Right lobe of liver (tissue), 6 donors: ENCODE data around the gene HYOU1. TPM values are rescaled to one million over a fixed set of nuclear protein-coding genes. Genes with fewer than 3 reads are reported as not detected.
"Not testable (repeated sequence)": the region's sequence is repeated elsewhere in the genome, so short reads cannot be mapped to it uniquely, and the experiment has no call there.

Experiments
- ATAC-seq, 4 donors: fragments of 200-7000 bp; cut with Tn5 transposase; one replicate each; pipeline ENCODE4 v1.9.1; 2020; ENCODE audit warnings: mild to moderate bottlenecking in 4 of 4, moderate library complexity in 4 of 4
- DNase-seq, 3 donors: peaks; one replicate each; pipeline ENCODE4 v3.0.0-alpha.2; 2020
- H3K27ac ChIP-seq, 3 donors: fragments of 200-600 bp; one replicate each; pipeline ENCODE4 v1.8.0; 2022
- H3K27me3 ChIP-seq, 2 donors: fragments of 200-600 bp; one replicate each; pipeline ENCODE4 v1.8.0; 2022
- H3K36me3 ChIP-seq, 4 donors: fragments of 200-600 bp; sonication (generic) in 1 of 4; one replicate each; pipeline versions ENCODE4 v1.5.1 to v1.8.0; 2017 to 2022; ENCODE audit warnings: control low read depth in 1 of 4
- H3K4me1 ChIP-seq, 4 donors: fragments of 200-600 bp; sonication (generic) in 1 of 4; one replicate each; pipeline versions ENCODE4 v1.5.1 to v1.8.0; 2017 to 2022; ENCODE audit warnings: control low read depth in 1 of 4
- H3K4me3 ChIP-seq, 3 donors: fragments of 200-600 bp; one replicate each; pipeline ENCODE4 v1.8.0; 2022
- H3K9me3 ChIP-seq, 4 donors: fragments of 200-600 bp; sonication (generic) in 1 of 4; one replicate each; pipeline versions ENCODE4 v1.5.1 to v1.8.0; 2017 to 2022; ENCODE audit warnings: control low read depth in 1 of 4
- CTCF ChIP-seq, 4 donors: fragments of 200-600 bp in 3 of 4; fragments of 450-650 bp in 1 of 4; IDR thresholded peaks; one replicate each; pipeline versions ENCODE4 v1.5.1 to v1.8.0; 2016 to 2022; ENCODE audit warnings: antibody characterized with exemption in 4 of 4, mild to moderate bottlenecking in 2 of 4
- POLR2A ChIP-seq: fragments of 450-650 bp; IDR thresholded peaks from one replicate; pipeline ENCODE4 v1.6.1; 2017; ENCODE audit warnings: antibody characterized with exemption, mild to moderate bottlenecking
- WGBS: methylation state at CpG from one replicate; pipeline ENCODE4 v1.1.6; 2018; ENCODE audit warnings: low coverage, low lambda C conversion rate; ENCODE audit not compliant: insufficient coverage; ENCODE audit errors: missing lambda C conversion rate; 5-methylcytosine and 5-hydroxymethylcytosine counted together
- intact Hi-C, 2 donors: fragments of 100-400 bp; cut with DNase I; formaldehyde crosslinking; loops; one replicate each; pipeline versions ENCODE4 v1.11.2 to v1.14.1; 2022
- long read RNA-seq: library from polyadenylated mRNA; unstranded; transcript quantifications from one replicate; pipeline ENCODE4 v2.0.0, GENCODE V29; 2019
- total RNA-seq, 6 experiments: library from RNA; depleted of rRNA in 2 of 6; stranded (reverse); fragments of >200 nt in 2 of 6; fragmentation: NEBNext Ultra II Directional in 3 of 6; extraction: Animal tissue kit (Norgen Biotek cat#: 25700) in 3 of 6; gene quantifications; one replicate each; pipeline versions ENCODE4 v1.1.0 to v1.2.4, GENCODE V29; 2016 to 2023
- donor health status: DM: no; HTN: yes; CAD: no.
- donor health status: DM: no; HTN: no; CAD: no.
- donor health status: DM: no; HTN: no; CAD: no.
- donor health status: DM: no; HTN: yes; CAD: no.
- donor health status: DM: no; HTN: yes; CAD: no.

The HYOU1 gene
- total RNA-seq, result 100 to 1,000 TPM; 107 to 202 (median 171) TPM
- long read RNA-seq, full-length matches to known transcripts, result 1 of 7 reads
- long read RNA-seq, partial matches to known transcripts, result 4 of 7 reads
- long read RNA-seq, other reads (novel, unspliced or antisense), result 2 of 7 reads

DNA sequence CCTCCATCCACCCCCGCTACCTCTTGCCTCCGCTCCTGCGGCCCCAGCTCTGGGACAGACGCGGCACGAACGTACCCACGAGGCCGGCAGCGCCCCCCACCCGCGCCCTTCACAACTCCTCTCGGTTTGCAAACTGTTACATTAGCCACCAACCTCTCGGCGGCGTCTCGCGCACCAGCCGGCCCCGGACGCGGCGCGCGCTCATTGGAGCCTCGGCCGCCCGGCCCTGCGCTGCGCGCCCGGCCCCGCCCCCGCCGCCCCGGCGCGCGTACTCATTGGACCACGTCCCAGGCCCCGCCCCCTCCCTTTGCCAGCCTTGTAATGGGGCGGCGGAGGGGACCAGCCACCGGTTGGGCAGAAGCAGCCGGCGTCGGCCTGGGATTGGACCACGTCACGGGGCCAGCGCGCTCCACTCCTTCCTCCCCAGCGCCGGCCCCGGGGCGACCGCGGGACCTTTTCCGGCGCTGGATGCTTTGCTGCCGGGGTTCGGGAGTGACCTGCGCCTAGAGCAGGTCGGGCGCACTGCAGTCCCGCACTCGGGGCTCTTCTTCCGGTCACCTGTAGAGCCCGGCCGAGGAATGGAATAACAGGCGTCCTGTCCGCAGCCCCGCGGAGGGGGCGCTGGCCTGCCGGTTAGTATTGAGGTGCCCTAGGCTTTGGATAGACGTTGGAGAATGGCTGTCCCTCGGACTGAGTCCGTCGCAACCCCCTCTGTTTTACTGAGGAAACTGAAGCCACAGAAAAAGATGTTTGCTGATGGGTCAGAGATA is at the start of gene HYOU1:
Gene HYOU1 (minus strand): TSS at position 206 of the 770 bp plus-strand sequence. CDS start 1,045 bp downstream, outside the sequence.
- peak within 1 kb of the TSS; percentile 58 to 83 (median 79) for H3K27ac ChIP-seq
- no peaks in the 10 kb centered on the region for H3K9me3 ChIP-seq
- ATAC-seq (peak; percentile 96 to 98 (median 96)), DNase-seq (peak; percentile 99)
- H3K27me3 ChIP-seq, result no peaks in the 10 kb centered on the region
- 0% methylated on average over 10 of the region's 79 CpGs for WGBS
- peaks cover 10 to 30% (median 19%) of the 10 kb centered on the region in 4 donors for H3K36me3 ChIP-seq
- TF ChIP-seq CTCF (IDR thresholded peaks at IDR 0.05) (peak in 3 of 4 donors; percentile 16 to 24 (median 24)), POLR2A (peak; percentile 92)
- intact Hi-C loops, result no loop called here
- H3K4me1 ChIP-seq, result peaks cover 0 to 19% (median 3%) of the 10 kb centered on the region in 4 donors
- peak within 1 kb of the TSS; percentile 95 to 99 (median 98) for H3K4me3 ChIP-seq

- H3K27ac ChIP-seq, result no peak overlapping the region
- 52% methylated on average over 4 of the region's 4 CpGs for WGBS
- no peaks in the 10 kb centered on the region for H3K27me3 ChIP-seq
- TF ChIP-seq CTCF (IDR thresholded peaks at IDR 0.05) (peak in 2 of 4 donors; percentile 13 to 16), POLR2A (no peak)
- H3K4me1 ChIP-seq, result peaks cover 0 to 23% (median 6%) of the 10 kb centered on the region in 4 donors
- no peak overlapping the region for H3K4me3 ChIP-seq
- intact Hi-C loops, result no loop called here
- H3K9me3 ChIP-seq, result no peaks in the 10 kb centered on the region
- ATAC-seq, result no peak
- DNase-seq, result no peak
- H3K36me3 ChIP-seq, result no peaks in the 10 kb centered on the region
Observed at GRCh38 chr11:119103793-119104192, 46.8 kb upstream of the HYOU1 start.

DNA sequence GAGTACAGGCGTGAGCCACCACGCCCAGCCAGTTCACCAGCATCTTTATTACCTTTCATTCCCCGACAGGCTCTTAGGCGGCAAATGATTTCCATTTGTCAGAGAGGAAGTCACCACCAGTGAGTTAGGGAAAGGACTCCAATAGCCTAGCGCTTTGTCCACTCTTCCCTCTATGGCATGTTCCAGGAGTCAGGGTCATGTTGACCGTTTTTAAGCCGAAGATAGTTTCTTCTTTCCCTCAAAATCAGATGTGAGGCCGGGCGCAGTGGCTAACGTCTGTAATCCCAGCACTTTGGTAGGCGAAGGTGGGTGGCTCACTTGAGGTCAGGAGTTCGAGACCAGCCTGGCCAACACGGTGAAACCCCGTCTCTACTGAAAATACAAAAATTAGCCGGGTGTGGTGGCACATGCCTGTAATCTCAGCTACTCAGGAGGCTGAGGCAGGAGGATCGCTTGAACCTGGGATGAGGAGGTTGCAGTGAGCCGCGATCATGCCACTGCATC is 46.2 kb upstream of the HYOU1 start:
- not testable (repeated sequence) for ATAC-seq

DNA sequence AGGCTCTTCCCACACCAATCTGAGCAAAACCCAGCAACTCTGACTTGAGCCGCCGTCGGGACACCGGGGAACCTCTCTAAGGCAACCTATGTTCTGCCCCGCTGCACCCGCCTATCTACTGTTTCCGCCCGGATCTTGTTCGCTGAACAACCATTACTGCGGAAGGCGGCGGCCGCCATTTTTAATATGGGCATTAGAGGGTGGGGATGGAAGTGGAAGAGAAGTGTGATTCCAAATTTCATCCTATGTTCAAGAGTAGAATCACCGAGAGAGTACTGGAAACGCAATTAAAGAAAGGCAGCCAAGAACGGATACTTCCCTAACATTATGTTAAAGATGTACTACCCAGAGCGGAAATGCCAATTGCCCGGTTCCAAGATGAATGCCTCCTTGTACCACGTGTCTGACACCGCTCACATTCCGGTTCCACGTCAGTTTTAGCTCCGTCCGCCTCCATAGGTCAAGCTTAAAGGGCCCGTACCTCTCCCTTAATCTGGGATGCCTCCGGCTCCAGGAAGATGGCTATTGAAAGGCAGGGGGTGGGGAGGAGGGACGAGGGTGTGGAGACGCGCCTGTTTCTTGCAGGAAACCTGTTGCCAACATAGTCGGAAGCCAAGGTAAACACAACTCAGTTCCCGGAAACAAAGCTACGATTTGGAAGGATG is 44.9 kb upstream of the HYOU1 start, which contains the start of gene DPAGT1:
Gene DPAGT1 (minus strand): TSS at position 95 of the 665 bp plus-strand sequence. CDS start 198 bp downstream, outside the sequence.
- Histone ChIP-seq H3K27ac (peak within 1 kb of the TSS; percentile 75 to 88 (median 77)), H3K4me1 (peaks cover 0 to 13% (median 3%) of the 10 kb centered on the region in 4 donors), H3K36me3 (peaks cover 0 to 17% (median 9%) of the 10 kb centered on the region in 4 donors), H3K27me3 (no peaks in the 10 kb centered on the region), H3K4me3 (peak within 1 kb of the TSS; percentile 73 to 95 (median 88)), H3K9me3 (no peaks in the 10 kb centered on the region)
- DNase-seq, result peak; percentile 85 to 92 (median 88)
- WGBS, result under 1% methylated on average over 27 of the region's 32 CpGs
- TF ChIP-seq POLR2A, result peak; percentile 6
- TF ChIP-seq CTCF (IDR thresholded peaks at IDR 0.05), result no peak
- ATAC-seq, result peak; percentile 86 to 94 (median 92)
- intact Hi-C loops, result no loop called here

More for the DNA sequence above, 46.2 kb upstream of the HYOU1 start:
- H3K27ac ChIP-seq, result peak overlapping the region; percentile 75 to 88 (median 77)
- DNase-seq, intact Hi-C loops, H3K9me3 ChIP-seq, H3K36me3 ChIP-seq, H3K27me3 ChIP-seq: not testable (repeated sequence)
- H3K4me1 ChIP-seq, result peaks cover 0 to 18% (median 3%) of the 10 kb centered on the region in 4 donors
- H3K4me3 ChIP-seq, result peak overlapping the region in 2 of 3 donors; percentile 88 to 95
- WGBS, result 76% methylated on average over 8 of the region's 18 CpGs
